K562 (cell line): Measurements from ENCODE around the gene DUSP3.

Experiments
- BACH1 ChIP-seq: fragments of 200-800 bp; sonication (Bioruptor generic); IDR thresholded peaks from 2 replicates; pipeline ENCODE4 v1.6.1; 2016; ENCODE audit warnings: missing genetic modification characterization, missing compliant biosample characterization
- CHD2 ChIP-seq: IDR thresholded peaks from 2 replicates; pipeline ENCODE4 v1.6.1; 2011; ENCODE audit warnings: low read depth, low read length
- MEF2A ChIP-seq: IDR thresholded peaks from 2 replicates; pipeline ENCODE4 v1.6.1; 2011; ENCODE audit warnings: low read depth, mild to moderate bottlenecking, low read length, moderate library complexity; ENCODE audit not compliant: control insufficient read depth
- MIER1 ChIP-seq: fragments of 450-650 bp; IDR thresholded peaks from 2 replicates; pipeline ENCODE4 v1.6.1; 2016; ENCODE audit warnings: antibody characterized with exemption, mild to moderate bottlenecking, low read depth
- MXD1 ChIP-seq: fragments of 250-450 bp; sonication (Bioruptor Pico); IDR thresholded peaks from 2 replicates; pipeline ENCODE4 v1.8.0; 2021; ENCODE audit warnings: borderline replicate concordance, mild to moderate bottlenecking, moderate library complexity; ENCODE audit not compliant: poor library complexity, severe bottlenecking
- MYNN ChIP-seq, 2 experiments: sonication (generic); formaldehyde crosslinking in 1 of 2; IDR thresholded peaks; 2 replicates each; pipeline versions ENCODE4 v1.5.0 to v1.6.1; 2016 to 2020; ENCODE audit warnings: antibody characterized with exemption in 1 of 2, missing genetic modification reagents in 1 of 2
- RNF219 ChIP-seq: fragments of 250-450 bp; sonication (Bioruptor Pico); IDR thresholded peaks from 2 replicates; pipeline ENCODE4 v1.5.0; 2022; ENCODE audit warnings: mild to moderate bottlenecking
- SMC3 ChIP-seq: conservative IDR thresholded peaks from 2 replicates; pipeline ENCODE4 v1.6.1; 2011; ENCODE audit warnings: low read depth, low read length, improper control_type of control experiment; ENCODE audit not compliant: insufficient read depth
- TRIM25 ChIP-seq: fragments of 450-650 bp; IDR thresholded peaks from 2 replicates; pipeline ENCODE4 v1.7.0; 2016; ENCODE audit warnings: borderline replicate concordance
- ZBTB7A ChIP-seq: IDR thresholded peaks from 2 replicates; pipeline ENCODE4 v1.6.1; 2011; ENCODE audit warnings: low read depth, mild to moderate bottlenecking, low read length, moderate library complexity, borderline replicate concordance; ENCODE audit not compliant: control insufficient read depth
- ZNF134 ChIP-seq: fragments of 250-450 bp; sonication (Bioruptor Pico); conservative IDR thresholded peaks from 2 replicates; pipeline ENCODE4 v1.4.0; 2020
- ZNF232 ChIP-seq: sonication (generic); formaldehyde crosslinking; IDR thresholded peaks from 2 replicates; pipeline ENCODE4 v1.8.0; 2022; ENCODE audit warnings: mild to moderate bottlenecking, missing genetic modification reagents
- ZNF318 ChIP-seq, 2 experiments: fragments of 450-650 bp; IDR thresholded peaks; 2 replicates each; pipeline ENCODE4 v1.6.1; 2016; ENCODE audit warnings: mild to moderate bottlenecking in 2 of 2, borderline replicate concordance in 1 of 2, low read depth in 1 of 2, moderate library complexity in 1 of 2
- TF ChIP-seq, protein P1 (sequence below): fragments of 450-650 bp; IDR thresholded peaks from 2 replicates; pipeline ENCODE4 v1.6.1; 2016; ENCODE audit warnings: low read depth

- TF ChIP-seq RNF219, result no peak
- no peak for TF ChIP-seq ZNF232 (CRISPR knock-in tag)
- TF ChIP-seq TRIM25, result no peak
- no peak for TF ChIP-seq ZNF318 (IDR thresholded peaks at IDR 0.05; ENCODE audit: borderline replicate concordance in 1 of 2, low read depth in 1 of 2)
- TF ChIP-seq, protein P1, sequence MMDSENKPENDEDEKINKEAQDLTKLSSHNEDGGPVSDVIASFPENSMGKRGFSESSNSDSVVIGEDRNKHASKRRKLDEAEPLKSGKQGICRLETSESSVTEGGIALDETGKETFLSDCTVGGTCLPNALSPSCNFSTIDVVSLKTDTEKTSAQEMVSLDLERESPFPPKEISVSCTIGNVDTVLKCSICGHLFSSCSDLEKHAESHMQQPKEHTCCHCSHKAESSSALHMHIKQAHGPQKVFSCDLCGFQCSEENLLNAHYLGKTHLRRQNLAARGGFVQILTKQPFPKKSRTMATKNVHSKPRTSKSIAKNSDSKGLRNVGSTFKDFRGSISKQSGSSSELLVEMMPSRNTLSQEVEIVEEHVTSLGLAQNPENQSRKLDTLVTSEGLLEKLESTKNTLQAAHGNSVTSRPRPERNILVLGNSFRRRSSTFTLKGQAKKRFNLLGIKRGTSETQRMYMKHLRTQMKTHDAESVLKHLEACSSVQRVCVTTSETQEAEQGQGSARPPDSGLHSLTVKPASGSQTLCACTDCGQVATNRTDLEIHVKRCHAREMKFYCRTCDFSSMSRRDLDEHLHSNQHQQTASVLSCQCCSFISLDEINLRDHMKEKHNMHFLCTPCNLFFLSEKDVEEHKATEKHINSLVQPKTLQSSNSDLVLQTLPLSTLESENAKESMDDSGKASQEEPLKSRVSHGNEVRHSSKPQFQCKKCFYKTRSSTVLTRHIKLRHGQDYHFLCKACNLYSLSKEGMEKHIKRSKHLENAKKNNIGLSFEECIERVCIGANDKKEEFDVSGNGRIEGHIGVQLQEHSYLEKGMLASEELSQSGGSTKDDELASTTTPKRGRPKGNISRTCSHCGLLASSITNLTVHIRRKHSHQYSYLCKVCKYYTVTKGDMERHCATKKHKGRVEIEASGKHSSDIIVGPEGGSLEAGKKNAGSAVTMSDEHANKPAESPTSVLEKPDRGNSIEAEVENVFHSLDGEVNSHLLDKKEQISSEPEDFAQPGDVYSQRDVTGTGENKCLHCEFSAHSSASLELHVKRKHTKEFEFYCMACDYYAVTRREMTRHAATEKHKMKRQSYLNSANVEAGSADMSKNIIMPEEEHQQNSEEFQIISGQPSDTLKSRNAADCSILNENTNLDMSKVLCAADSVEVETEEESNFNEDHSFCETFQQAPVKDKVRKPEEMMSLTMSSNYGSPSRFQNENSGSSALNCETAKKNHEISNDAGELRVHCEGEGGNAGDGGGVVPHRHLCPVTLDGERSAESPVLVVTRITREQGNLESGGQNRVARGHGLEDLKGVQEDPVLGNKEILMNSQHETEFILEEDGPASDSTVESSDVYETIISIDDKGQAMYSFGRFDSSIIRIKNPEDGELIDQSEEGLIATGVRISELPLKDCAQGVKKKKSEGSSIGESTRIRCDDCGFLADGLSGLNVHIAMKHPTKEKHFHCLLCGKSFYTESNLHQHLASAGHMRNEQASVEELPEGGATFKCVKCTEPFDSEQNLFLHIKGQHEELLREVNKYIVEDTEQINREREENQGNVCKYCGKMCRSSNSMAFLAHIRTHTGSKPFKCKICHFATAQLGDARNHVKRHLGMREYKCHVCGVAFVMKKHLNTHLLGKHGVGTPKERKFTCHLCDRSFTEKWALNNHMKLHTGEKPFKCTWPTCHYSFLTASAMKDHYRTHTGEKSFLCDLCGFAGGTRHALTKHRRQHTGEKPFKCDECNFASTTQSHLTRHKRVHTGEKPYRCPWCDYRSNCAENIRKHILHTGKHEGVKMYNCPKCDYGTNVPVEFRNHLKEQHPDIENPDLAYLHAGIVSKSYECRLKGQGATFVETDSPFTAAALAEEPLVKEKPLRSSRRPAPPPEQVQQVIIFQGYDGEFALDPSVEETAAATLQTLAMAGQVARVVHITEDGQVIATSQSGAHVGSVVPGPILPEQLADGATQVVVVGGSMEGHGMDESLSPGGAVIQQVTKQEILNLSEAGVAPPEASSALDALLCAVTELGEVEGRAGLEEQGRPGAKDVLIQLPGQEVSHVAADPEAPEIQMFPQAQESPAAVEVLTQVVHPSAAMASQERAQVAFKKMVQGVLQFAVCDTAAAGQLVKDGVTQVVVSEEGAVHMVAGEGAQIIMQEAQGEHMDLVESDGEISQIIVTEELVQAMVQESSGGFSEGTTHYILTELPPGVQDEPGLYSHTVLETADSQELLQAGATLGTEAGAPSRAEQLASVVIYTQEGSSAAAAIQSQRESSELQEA, result no peak
- no peak for TF ChIP-seq MXD1 (CRISPR knock-in tag)
- no peak for TF ChIP-seq MEF2A
- no peak for TF ChIP-seq SMC3
- no peak for TF ChIP-seq MYNN (IDR thresholded peaks at IDR 0.05)
- TF ChIP-seq MYNN (CRISPR knock-in tag; IDR thresholded peaks at IDR 0.05), result no peak
- no peak for TF ChIP-seq ZBTB7A
- TF ChIP-seq BACH1 (tag), result no peak
- no peak for TF ChIP-seq ZNF134 (CRISPR knock-in tag)
- no peak for TF ChIP-seq MIER1
- no peak for TF ChIP-seq CHD2
These were observed 41.1 kb downstream of the DUSP3 start for GRCh38 chr17:43737722-43738121.
